AG10803 (cell line): ENCODE measurements around the gene MYO1D.

Source experiments
- DNase-seq: peaks from one replicate; pipeline ENCODE4 v3.0.0; 2010; ENCODE audit warnings: low read depth
- H3K4me3 ChIP-seq: 2 replicates; pipeline ENCODE4 v1.5.1; 2011; ENCODE audit warnings: mild to moderate bottlenecking, low read length, control low read depth
- CTCF ChIP-seq: conservative IDR thresholded peaks from 2 replicates; pipeline ENCODE4 v1.5.1; 2011; ENCODE audit warnings: mild to moderate bottlenecking, low read length, control low read depth, inconsistent platforms

Gene MYO1D

GRCh38 chr17:32733401-32733800, 143.5 kb downstream of the MYO1D start:
- H3K4me3 ChIP-seq: no peak overlapping the region
- TF ChIP-seq CTCF: no peak
- no peak for DNase-seq

GRCh38 chr17:32732900-32733299, 144.0 kb downstream of the MYO1D start:
- DNase-seq: no peak
- no peak for TF ChIP-seq CTCF
- H3K4me3 ChIP-seq: no peak overlapping the region

GRCh38 chr17:32732296-32732642, 144.7 kb downstream of the MYO1D start:
- no peak for TF ChIP-seq CTCF
- DNase-seq: no peak
- H3K4me3 ChIP-seq: no peak overlapping the region

- no peak for DNase-seq
- H3K4me3 ChIP-seq: no peak overlapping the region
- TF ChIP-seq CTCF: no peak
Measured at GRCh38 chr17:32731556-32732295, 145.2 kb downstream of the MYO1D start.

GRCh38 chr17:32727681-32728080, 149.2 kb downstream of the MYO1D start:
- DNase-seq: no peak
- no peak overlapping the region for H3K4me3 ChIP-seq
- TF ChIP-seq CTCF: no peak

- DNase-seq: no peak
- H3K4me3 ChIP-seq: no peak overlapping the region
- TF ChIP-seq CTCF: no peak
Measured at GRCh38 chr17:32725697-32726096, 151.2 kb downstream of the MYO1D start.

GRCh38 chr17:32723310-32723955, 153.5 kb downstream of the MYO1D start:
- DNase-seq: no peak
- TF ChIP-seq CTCF: no peak
- H3K4me3 ChIP-seq: no peak overlapping the region
